Mesenchymal stem cell (in vitro differentiated cells and primary cell): ENCODE data around the gene PCDHB1.

Source experiments
- DNase-seq: peaks from one replicate; pipeline ENCODE4 v3.0.0-alpha.2; 2013
- H2AFZ ChIP-seq: one replicate; pipeline ENCODE4 v1.6.1; 2013; ENCODE audit warnings: low read depth, mild to moderate bottlenecking, control low read depth, inconsistent platforms, low read length, moderate library complexity
- H2AK5ac ChIP-seq: 2 replicates; pipeline ENCODE4 v1.6.1; 2013; ENCODE audit warnings: low read length, moderate library complexity, mild to moderate bottlenecking, inconsistent platforms; ENCODE audit not compliant: severe bottlenecking
- H2BK120ac ChIP-seq: one replicate; pipeline ENCODE4 v1.6.1; 2013; ENCODE audit warnings: low read depth, mild to moderate bottlenecking, inconsistent platforms, low read length, moderate library complexity
- H2BK12ac ChIP-seq, 2 experiments: one replicate each; pipeline ENCODE4 v1.6.1; 2013; ENCODE audit warnings: inconsistent platforms in 2 of 2, low read length in 2 of 2, mild to moderate bottlenecking in 2 of 2, moderate library complexity in 2 of 2, control low read depth in 1 of 2
- H2BK15ac ChIP-seq: one replicate; pipeline ENCODE4 v1.6.1; 2013; ENCODE audit warnings: mild to moderate bottlenecking, low read depth, inconsistent platforms; ENCODE audit not compliant: poor library complexity, severe bottlenecking
- H2BK5ac ChIP-seq: 2 replicates; pipeline ENCODE4 v1.6.1; 2013; ENCODE audit warnings: low read depth, mild to moderate bottlenecking, low read length, control low read depth, inconsistent platforms; ENCODE audit not compliant: poor library complexity, severe bottlenecking
- H3K14ac ChIP-seq, 2 experiments: one replicate each; pipeline ENCODE4 v1.6.1; 2013; ENCODE audit warnings: inconsistent platforms in 2 of 2, low read length in 2 of 2, control low read depth in 1 of 2, mild to moderate bottlenecking in 1 of 2, moderate library complexity in 1 of 2
- H3K18ac ChIP-seq, 2 experiments: one replicate each; pipeline ENCODE4 v1.6.1; 2013; ENCODE audit warnings: inconsistent platforms in 2 of 2, low read length in 2 of 2, control low read depth in 1 of 2, low read depth in 1 of 2, mild to moderate bottlenecking in 1 of 2
- H3K23ac ChIP-seq, 2 experiments: one replicate each; pipeline ENCODE4 v1.6.1; 2013; ENCODE audit warnings: inconsistent platforms in 2 of 2, low read length in 2 of 2, mild to moderate bottlenecking in 2 of 2, moderate library complexity in 2 of 2, control low read depth in 1 of 2
- H3K27ac ChIP-seq: 2 replicates; pipeline ENCODE4 v1.5.1; 2013; ENCODE audit warnings: mild to moderate bottlenecking, moderate library complexity, low read length, control low read depth, inconsistent platforms; ENCODE audit not compliant: poor library complexity, severe bottlenecking
- H3K27me3 ChIP-seq, 2 experiments: 2 replicates each; pipeline versions ENCODE4 v1.6.1 to v1.7.0; 2013; ENCODE audit warnings: low read length in 2 of 2, mild to moderate bottlenecking in 2 of 2, moderate library complexity in 2 of 2, control low read depth in 1 of 2, inconsistent platforms in 1 of 2; ENCODE audit not compliant: control insufficient read depth in 1 of 2, insufficient read depth in 1 of 2
- H3K36me3 ChIP-seq, 2 experiments: 2 replicates each; pipeline versions ENCODE4 v1.6.1 to v1.7.0; 2013; ENCODE audit warnings: low read length in 2 of 2, control low read depth in 1 of 2, inconsistent platforms in 1 of 2, low read depth in 1 of 2, mild to moderate bottlenecking in 1 of 2; ENCODE audit not compliant: insufficient read depth in 2 of 2, control insufficient read depth in 1 of 2
- H3K4ac ChIP-seq, 2 experiments: one replicate each; pipeline ENCODE4 v1.6.1; 2013; ENCODE audit warnings: inconsistent platforms in 2 of 2, low read length in 2 of 2, mild to moderate bottlenecking in 2 of 2, moderate library complexity in 2 of 2, control low read depth in 1 of 2, low read depth in 1 of 2
- H3K4me1 ChIP-seq: 2 replicates; pipeline ENCODE4 v1.6.1; 2013; ENCODE audit warnings: low read depth, low read length, control low read depth; ENCODE audit not compliant: control insufficient read depth, insufficient read depth
- H3K4me2 ChIP-seq: 2 replicates; pipeline ENCODE4 v1.6.1; 2013; ENCODE audit warnings: low read length, mild to moderate bottlenecking, inconsistent platforms; ENCODE audit not compliant: poor library complexity, severe bottlenecking
- H3K4me3 ChIP-seq, 2 experiments: 2 replicates each; pipeline versions ENCODE4 v1.5.1 to v1.7.0; 2013; ENCODE audit warnings: low read length in 2 of 2, mild to moderate bottlenecking in 2 of 2, control low read depth in 1 of 2, low read depth in 1 of 2; ENCODE audit not compliant: insufficient read depth in 1 of 2
- H3K79me1 ChIP-seq: replicated peaks from 2 replicates; pipeline ENCODE4 v1.6.1; 2013; ENCODE audit warnings: mild to moderate bottlenecking, control low read depth, low read length, inconsistent platforms; ENCODE audit not compliant: poor library complexity, severe bottlenecking
- H3K9ac ChIP-seq: 2 replicates; pipeline ENCODE4 v1.7.0; 2013; ENCODE audit warnings: mild to moderate bottlenecking, low read length, moderate library complexity
- H3K9me3 ChIP-seq: 2 replicates; pipeline ENCODE4 v1.7.0; 2013; ENCODE audit warnings: mild to moderate bottlenecking, low read length; ENCODE audit not compliant: control insufficient read depth
- H4K8ac ChIP-seq: one replicate; pipeline ENCODE4 v1.6.1; 2013; ENCODE audit warnings: inconsistent platforms, mild to moderate bottlenecking, low read length, moderate library complexity
- H4K91ac ChIP-seq: one replicate; pipeline ENCODE4 v1.6.1; 2013; ENCODE audit warnings: mild to moderate bottlenecking, low read length, inconsistent platforms
- WGBS: methylation state at CpG from one replicate; pipeline ENCODE4 v1.1.7; 2013; ENCODE audit warnings: mixed read lengths; 5-methylcytosine and 5-hydroxymethylcytosine counted together

PCDHB1 gene

GRCh38 chr5:141077826-141078225 is 26.7 kb downstream of the PCDHB1 start:
- no peak overlapping the region for H3K18ac ChIP-seq
- no peak overlapping the region for H3K4me2 ChIP-seq
- 99% methylated on average over 17 of the region's 17 CpGs for WGBS
- peaks cover 8% of the 10 kb centered on the region for H3K9me3 ChIP-seq
- H3K14ac ChIP-seq = no peak overlapping the region
- no peak for DNase-seq
- H4K8ac ChIP-seq = no peak overlapping the region
- no peak overlapping the region for H2BK5ac ChIP-seq
- H3K4me3 ChIP-seq = peak overlapping the region in 1 of 2 experiments; percentile 51
- no peaks in the 10 kb centered on the region for H3K79me1 ChIP-seq
- no peak overlapping the region for H3K9ac ChIP-seq
- no peak overlapping the region for H2BK15ac ChIP-seq
- H2BK12ac ChIP-seq = no peak overlapping the region
- H3K27me3 ChIP-seq = no peaks in the 10 kb centered on the region
- no peak overlapping the region for H2BK120ac ChIP-seq
- H3K27ac ChIP-seq = no peak overlapping the region
- H3K36me3 ChIP-seq = no peaks in the 10 kb centered on the region
- no peak overlapping the region for H4K91ac ChIP-seq
- no peak overlapping the region for H3K4ac ChIP-seq
- H2AK5ac ChIP-seq = no peak overlapping the region
- H3K4me1 ChIP-seq = no peaks in the 10 kb centered on the region
- no peak overlapping the region for H2AFZ ChIP-seq
- no peak overlapping the region for H3K23ac ChIP-seq

- Histone ChIP-seq H3K79me1 (no peaks in the 10 kb centered on the region), H3K9ac (no peak overlapping the region), H3K4ac (no peak overlapping the region), H3K14ac (no peak overlapping the region), H3K18ac (no peak overlapping the region), H4K91ac (no peak overlapping the region), H4K8ac (no peak overlapping the region), H2BK120ac (no peak overlapping the region), H2BK12ac (no peak overlapping the region), H3K4me3 (no peak overlapping the region), H3K27ac (no peak overlapping the region), H3K23ac (no peak overlapping the region), H2BK5ac (no peak overlapping the region), H3K4me2 (no peak overlapping the region), H3K27me3 (no peaks in the 10 kb centered on the region), H3K4me1 (no peaks in the 10 kb centered on the region), H2AK5ac (no peak overlapping the region), H3K36me3 (no peaks in the 10 kb centered on the region), H2BK15ac (no peak overlapping the region), H2AFZ (no peak overlapping the region), H3K9me3 (peaks cover 9% of the 10 kb centered on the region)
- DNase-seq = no peak
These were observed 31.1 kb downstream of the PCDHB1 start for GRCh38 chr5:141082228-141082627.

- 46% methylated on average over 20 of the region's 21 CpGs for WGBS
These were observed 33.4 kb downstream of the PCDHB1 start for GRCh38 chr5:141084487-141084989.

GRCh38 chr5:141094481-141095262 is 43.5 kb downstream of the PCDHB1 start, which contains the start of gene PCDHB2:
Gene PCDHB2, plus strand, starts transcription at chr5:141094615. Its CDS starts 176 bp downstream, at chr5:141094791.
- peak; percentile 92 for DNase-seq
- peaks cover 2% of the 10 kb centered on the region for H3K4me1 ChIP-seq
- peak within 1 kb of the TSS; percentile 83 for H3K9ac ChIP-seq
- H3K9me3 ChIP-seq = peaks cover 35% of the 10 kb centered on the region
- peak within 1 kb of the TSS in 1 of 2 experiments; percentile 61 for H3K14ac ChIP-seq
- no peaks in the 10 kb centered on the region for H3K27me3 ChIP-seq
- no peak within 1 kb of the TSS for H2BK5ac ChIP-seq
- peaks cover 3% of the 10 kb centered on the region for H3K79me1 ChIP-seq
- peak within 1 kb of the TSS; percentile 48 for H3K4me2 ChIP-seq
- H3K23ac ChIP-seq = no peak within 1 kb of the TSS
- no peak within 1 kb of the TSS for H2BK12ac ChIP-seq
- H3K4me3 ChIP-seq = peak within 1 kb of the TSS; percentile 72
- H3K4ac ChIP-seq = peak within 1 kb of the TSS; percentile 53 to 98
- peak within 1 kb of the TSS; percentile 79 to 97 for H3K18ac ChIP-seq
- H3K27ac ChIP-seq = peak within 1 kb of the TSS; percentile 94
- H4K8ac ChIP-seq = peak within 1 kb of the TSS; percentile 98
- peak within 1 kb of the TSS; percentile 57 for H2AFZ ChIP-seq
- no peak within 1 kb of the TSS for H2BK15ac ChIP-seq
- H2AK5ac ChIP-seq = no peak within 1 kb of the TSS
- H3K36me3 ChIP-seq = peaks cover 0 to 14% of the 10 kb centered on the region in 2 experiments
- H2BK120ac ChIP-seq = peak within 1 kb of the TSS; percentile 94
- peak within 1 kb of the TSS; percentile 86 for H4K91ac ChIP-seq
- WGBS = under 1% methylated on average over 29 of the region's 29 CpGs

More at GRCh38 chr5:141084487-141084989, 33.4 kb downstream of the PCDHB1 start:
- Histone ChIP-seq H3K23ac (no peak overlapping the region), H3K4me3 (peak overlapping the region in 1 of 2 experiments; percentile 76), H4K91ac (no peak overlapping the region), H3K9ac (peak overlapping the region; percentile 87), H2AFZ (no peak overlapping the region), H3K9me3 (peaks cover 10% of the 10 kb centered on the region), H2BK12ac (no peak overlapping the region), H3K4ac (no peak overlapping the region), H3K79me1 (no peaks in the 10 kb centered on the region), H2BK120ac (no peak overlapping the region), H3K18ac (no peak overlapping the region), H3K36me3 (no peaks in the 10 kb centered on the region), H2AK5ac (no peak overlapping the region), H3K4me1 (no peaks in the 10 kb centered on the region), H3K27ac (peak overlapping the region; percentile 82), H3K27me3 (no peaks in the 10 kb centered on the region), H2BK5ac (no peak overlapping the region), H4K8ac (no peak overlapping the region), H3K14ac (no peak overlapping the region), H3K4me2 (peak overlapping the region; percentile 49), H2BK15ac (no peak overlapping the region)
- peak; percentile 54 for DNase-seq
